ENCODE data around the gene DOCK2.
"Not testable (repeated sequence)": the region's sequence is repeated elsewhere in the genome, so short reads cannot be mapped to it uniquely, and the experiment has no call there.

DOCK2 gene

GRCh38 chr5:169804861-169805260 lies 167.8 kb downstream of the DOCK2 start:
- in situ Hi-C loops (cut with MboI; ENCODE audit: low sequenced_read_pairs, unreplicated experiment) = no loop called here
- no peak for DNase-seq (ENCODE audit: low spot score)
- no peak for TF ChIP-seq CTCF (IDR thresholded peaks at IDR 0.05; ENCODE audit: borderline replicate concordance, control extremely low read depth, extremely low read depth, insufficient read depth, missing control alignments)

- TF ChIP-seq CTCF (IDR thresholded peaks at IDR 0.05; ENCODE audit: borderline replicate concordance, control extremely low read depth, extremely low read depth, insufficient read depth, missing control alignments) = no peak
- DNase-seq (ENCODE audit: low spot score) = peak; percentile 79
- in situ Hi-C loops (cut with MboI; ENCODE audit: low sequenced_read_pairs, unreplicated experiment) = no loop called here
Observed at GRCh38 chr5:169805527-169805934, 168.5 kb downstream of the DOCK2 start.

GRCh38 chr5:169805937-169806700 lies 169.0 kb downstream of the DOCK2 start:
- peak; percentile 71 for DNase-seq (ENCODE audit: low spot score)
- TF ChIP-seq CTCF (IDR thresholded peaks at IDR 0.05; ENCODE audit: borderline replicate concordance, control extremely low read depth, extremely low read depth, insufficient read depth, missing control alignments) = no peak
- in situ Hi-C loops (cut with MboI; ENCODE audit: low sequenced_read_pairs, unreplicated experiment) = no loop called here

GRCh38 chr5:169808118-169808581 lies 171.1 kb downstream of the DOCK2 start:
- no peak for DNase-seq (ENCODE audit: low spot score)
- in situ Hi-C loops (cut with MboI; ENCODE audit: low sequenced_read_pairs, unreplicated experiment) = no loop called here
- TF ChIP-seq CTCF (IDR thresholded peaks at IDR 0.05; ENCODE audit: borderline replicate concordance, control extremely low read depth, extremely low read depth, insufficient read depth, missing control alignments) = no peak

GRCh38 chr5:169808880-169809279 lies 171.8 kb downstream of the DOCK2 start:
- DNase-seq (ENCODE audit: low spot score); in situ Hi-C loops (cut with MboI; ENCODE audit: low sequenced_read_pairs, unreplicated experiment): not testable (repeated sequence)

- in situ Hi-C loops (cut with MboI; ENCODE audit: low sequenced_read_pairs, unreplicated experiment) = no loop called here
- TF ChIP-seq CTCF (IDR thresholded peaks at IDR 0.05; ENCODE audit: borderline replicate concordance, control extremely low read depth, extremely low read depth, insufficient read depth, missing control alignments) = no peak
- DNase-seq (ENCODE audit: low spot score) = no peak
Observed at GRCh38 chr5:169809281-169809680, 172.2 kb downstream of the DOCK2 start.

GRCh38 chr5:169810524-169810923 lies 173.4 kb downstream of the DOCK2 start:
- no peak for TF ChIP-seq CTCF (IDR thresholded peaks at IDR 0.05; ENCODE audit: borderline replicate concordance, control extremely low read depth, extremely low read depth, insufficient read depth, missing control alignments)
- no peak for DNase-seq (ENCODE audit: low spot score)
- in situ Hi-C loops (cut with MboI; ENCODE audit: low sequenced_read_pairs, unreplicated experiment) = no loop called here

Data from GM13976 (cell line).